Uterus (tissue), 4 donors: Measurements from ENCODE around the gene SIM1. TPM values are rescaled to one million over a fixed set of nuclear protein-coding genes. Genes with fewer than 3 reads are reported as not detected.

ENCODE experiments used
- DNase-seq, 2 donors: peaks; one replicate each; pipeline ENCODE4 v3.0.0-alpha.2; 2019 to 2020
- H3K27ac ChIP-seq, 2 donors: fragments of 200-600 bp; sonication (generic); 1 replicate in 1 of 2; 2 replicates in 1 of 2; pipeline ENCODE4 v1.5.1; 2016 to 2018
- H3K27me3 ChIP-seq, 2 donors: fragments of 200-600 bp; sonication (generic); one replicate each; pipeline ENCODE4 v1.5.1; 2018 to 2019; ENCODE audit warnings: control low read depth in 1 of 2
- H3K36me3 ChIP-seq, 2 donors: fragments of 200-600 bp; sonication (generic); one replicate each; pipeline ENCODE4 v1.5.1; 2019; ENCODE audit warnings: control low read depth in 1 of 2
- H3K4me1 ChIP-seq, 2 donors: fragments of 200-600 bp; sonication (generic); one replicate each; pipeline ENCODE4 v1.5.1; 2018 to 2019; ENCODE audit warnings: control low read depth in 1 of 2
- H3K4me3 ChIP-seq, 2 donors: fragments of 200-600 bp; sonication (generic); 1 replicate in 1 of 2; 2 replicates in 1 of 2; pipeline ENCODE4 v1.5.1; 2018 to 2019; ENCODE audit warnings: mild to moderate bottlenecking in 1 of 2
- H3K9me3 ChIP-seq, 2 donors: fragments of 200-600 bp; sonication (generic); one replicate each; pipeline ENCODE4 v1.5.1; 2019; ENCODE audit warnings: control low read depth in 1 of 2
- CTCF ChIP-seq, 4 experiments: fragments of 200-600 bp in 2 of 4; fragments of 450-650 bp in 2 of 4; sonication (generic) in 2 of 4; IDR thresholded peaks; one replicate each; pipeline ENCODE4 v1.5.1; 2016 to 2019; ENCODE audit warnings: antibody characterized with exemption in 4 of 4, mild to moderate bottlenecking in 2 of 4, moderate library complexity in 1 of 4
- POLR2A ChIP-seq, 2 donors: fragments of 450-650 bp; IDR thresholded peaks; one replicate each; pipeline ENCODE4 v1.6.1; 2016; ENCODE audit warnings: antibody characterized with exemption in 2 of 2, mild to moderate bottlenecking in 1 of 2, moderate library complexity in 1 of 2
- intact Hi-C: fragments of 100-400 bp; cut with DNase I; formaldehyde crosslinking; loops from one replicate; pipeline ENCODE4 v1.15.1; 2023; ENCODE audit warnings: low total_unique reads
- total RNA-seq, 4 donors: library from RNA; depleted of rRNA in 3 of 4; stranded (reverse); fragments of >200 nt in 3 of 4; gene quantifications; one replicate each; pipeline versions ENCODE4 v1.1.0 to v1.2.4, GENCODE V29; 2014 to 2023
- donor health status: DM: yes; HTN: yes; CAD: no.

The SIM1 gene
- total RNA-seq, 4 donors from 2014 or later: under 0.01 TPM; not detected in 3

- no peaks in the 10 kb centered on the region for H3K27me3 ChIP-seq
- H3K4me3 ChIP-seq: no peak overlapping the region
- no peaks in the 10 kb centered on the region for H3K9me3 ChIP-seq
- no peak for TF ChIP-seq CTCF (IDR thresholded peaks at IDR 0.05)
- no peak for TF ChIP-seq POLR2A (IDR thresholded peaks at IDR 0.05)
- no peaks in the 10 kb centered on the region for H3K36me3 ChIP-seq
- DNase-seq: no peak
- H3K27ac ChIP-seq: no peak overlapping the region
- no peaks in the 10 kb centered on the region for H3K4me1 ChIP-seq
- intact Hi-C loops: no loop called here
Observed at GRCh38 chr6:100350139-100350538, 114.6 kb downstream of the SIM1 start.

- Histone ChIP-seq H3K4me3 (no peak overlapping the region), H3K27me3 (no peaks in the 10 kb centered on the region), H3K36me3 (no peaks in the 10 kb centered on the region), H3K4me1 (no peaks in the 10 kb centered on the region), H3K27ac (no peak overlapping the region), H3K9me3 (no peaks in the 10 kb centered on the region)
- intact Hi-C loops: no loop called here
- TF ChIP-seq CTCF (IDR thresholded peaks at IDR 0.05) (no peak), POLR2A (IDR thresholded peaks at IDR 0.05) (no peak)
- DNase-seq: no peak
Observed at GRCh38 chr6:100349366-100349765, 115.4 kb downstream of the SIM1 start.

- intact Hi-C loops: no loop called here
- H3K36me3 ChIP-seq: no peaks in the 10 kb centered on the region
- H3K9me3 ChIP-seq: no peaks in the 10 kb centered on the region
- no peak for TF ChIP-seq CTCF (IDR thresholded peaks at IDR 0.05)
- TF ChIP-seq POLR2A (IDR thresholded peaks at IDR 0.05): no peak
- H3K4me3 ChIP-seq: no peak overlapping the region
- H3K27me3 ChIP-seq: no peaks in the 10 kb centered on the region
- H3K27ac ChIP-seq: no peak overlapping the region
- H3K4me1 ChIP-seq: no peaks in the 10 kb centered on the region
- DNase-seq: no peak
Observed at GRCh38 chr6:100347901-100348550, 116.7 kb downstream of the SIM1 start.

- no peak overlapping the region for H3K27ac ChIP-seq
- no peaks in the 10 kb centered on the region for H3K9me3 ChIP-seq
- no peaks in the 10 kb centered on the region for H3K36me3 ChIP-seq
- H3K27me3 ChIP-seq: no peaks in the 10 kb centered on the region
- intact Hi-C loops: no loop called here
- H3K4me1 ChIP-seq: no peaks in the 10 kb centered on the region
- TF ChIP-seq CTCF (IDR thresholded peaks at IDR 0.05) (no peak), POLR2A (IDR thresholded peaks at IDR 0.05) (no peak)
- DNase-seq: no peak
- no peak overlapping the region for H3K4me3 ChIP-seq
Observed at GRCh38 chr6:100346828-100347227, 117.9 kb downstream of the SIM1 start.

GRCh38 chr6:100346203-100346602 lies 118.5 kb downstream of the SIM1 start:
- H3K4me3 ChIP-seq: no peak overlapping the region
- intact Hi-C loops: no loop called here
- no peaks in the 10 kb centered on the region for H3K27me3 ChIP-seq
- no peak overlapping the region for H3K27ac ChIP-seq
- no peak for TF ChIP-seq POLR2A (IDR thresholded peaks at IDR 0.05)
- TF ChIP-seq CTCF (IDR thresholded peaks at IDR 0.05): no peak
- H3K36me3 ChIP-seq: no peaks in the 10 kb centered on the region
- no peak for DNase-seq
- H3K4me1 ChIP-seq: no peaks in the 10 kb centered on the region
- H3K9me3 ChIP-seq: no peaks in the 10 kb centered on the region
